Thyroid gland (tissue), 4 donors: ENCODE data around the gene TENT5C. TPM values are rescaled to one million over a fixed set of nuclear protein-coding genes. Genes with fewer than 3 reads are reported as not detected.

Source experiments
- DNase-seq, 2 donors: peaks; one replicate each; pipeline ENCODE4 v3.0.0-alpha.2; 2019
- H3K27ac ChIP-seq, 3 donors: fragments of 200-600 bp; sonication (generic); 1 replicate in 2 of 3; 2 replicates in 1 of 3; pipeline ENCODE4 v1.5.1; 2016 to 2019; ENCODE audit warnings: mild to moderate bottlenecking in 1 of 3, moderate library complexity in 1 of 3
- H3K27me3 ChIP-seq: fragments of 200-600 bp; sonication (generic); one replicate; pipeline ENCODE4 v1.5.1; 2019
- H3K36me3 ChIP-seq, 2 donors: fragments of 200-600 bp; sonication (generic); one replicate each; pipeline ENCODE4 v1.5.1; 2016 to 2019
- H3K4me1 ChIP-seq, 2 donors: fragments of 200-600 bp; sonication (generic); one replicate each; pipeline ENCODE4 v1.5.1; 2017 to 2019
- H3K4me3 ChIP-seq, 3 donors: fragments of 200-600 bp; sonication (generic); replicated peaks in 1 of 3; 1 replicate in 2 of 3; 2 replicates in 1 of 3; pipeline ENCODE4 v1.5.1; 2016; ENCODE audit warnings: mild to moderate bottlenecking in 1 of 3
- H3K9me3 ChIP-seq: fragments of 200-600 bp; sonication (generic); one replicate; pipeline ENCODE4 v1.5.1; 2017
- POLR2A ChIP-seq, 2 donors: fragments of 450-650 bp; IDR thresholded peaks; one replicate each; pipeline ENCODE4 v1.6.1; 2017; ENCODE audit warnings: antibody characterized with exemption in 2 of 2, mild to moderate bottlenecking in 2 of 2, moderate library complexity in 1 of 2
- WGBS, 2 donors: methylation state at CpG; one replicate each; pipeline ENCODE4 v1.1.5; 2017; 5-methylcytosine and 5-hydroxymethylcytosine counted together
- intact Hi-C: fragments of 100-400 bp; cut with DNase I; formaldehyde crosslinking; loops from one replicate; pipeline ENCODE4 v1.15.1; 2023
- total RNA-seq, 4 donors: library from RNA; depleted of rRNA; stranded (reverse); fragments of >200 nt; gene quantifications; one replicate each; pipeline ENCODE4 v1.2.3, GENCODE V29; 2016
- TF ChIP-seq, protein P1 (sequence below), 6 experiments: fragments of 200-600 bp in 3 of 6; fragments of 450-650 bp in 3 of 6; sonication (generic) in 3 of 6; IDR thresholded peaks; one replicate each; pipeline ENCODE4 v1.5.1; 2016 to 2019; ENCODE audit warnings: antibody characterized with exemption in 6 of 6, mild to moderate bottlenecking in 2 of 6, inconsistent platforms in 1 of 6, moderate library complexity in 1 of 6

The TENT5C gene
- total RNA-seq, 4 donors from 2014 or later: 14.8 to 30.4 (median 22.2) TPM

DNA sequence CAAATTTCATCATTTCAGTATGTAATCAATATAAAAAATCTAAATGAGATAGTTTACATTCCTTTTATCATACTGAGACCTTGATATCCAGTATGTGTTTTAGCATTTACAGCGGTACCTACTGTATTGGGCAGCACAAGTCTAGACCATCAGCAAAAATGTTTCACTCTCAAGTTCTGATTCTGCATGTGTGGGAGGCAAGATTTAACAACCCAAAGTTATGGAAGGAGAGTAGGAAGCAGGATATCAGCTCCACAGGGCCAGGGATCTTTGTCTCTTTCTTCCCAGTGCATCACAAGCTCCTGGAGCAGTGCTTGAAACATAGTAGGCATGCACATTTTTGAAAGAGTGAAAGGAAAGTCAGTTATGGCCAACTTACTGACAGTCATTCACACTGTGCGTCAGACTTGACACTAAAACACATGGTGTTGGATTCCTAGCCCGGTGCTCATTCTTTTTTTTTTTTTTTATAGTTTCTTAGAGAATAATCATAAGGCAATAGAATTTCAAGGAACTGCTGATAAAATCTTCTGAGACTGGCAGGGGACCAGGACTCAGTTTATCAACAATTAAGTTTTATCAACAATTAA, 6.1 kb downstream of the TENT5C start:
- peaks cover 59 to 65% of the 10 kb centered on the region in 2 donors for H3K4me1 ChIP-seq

DNA sequence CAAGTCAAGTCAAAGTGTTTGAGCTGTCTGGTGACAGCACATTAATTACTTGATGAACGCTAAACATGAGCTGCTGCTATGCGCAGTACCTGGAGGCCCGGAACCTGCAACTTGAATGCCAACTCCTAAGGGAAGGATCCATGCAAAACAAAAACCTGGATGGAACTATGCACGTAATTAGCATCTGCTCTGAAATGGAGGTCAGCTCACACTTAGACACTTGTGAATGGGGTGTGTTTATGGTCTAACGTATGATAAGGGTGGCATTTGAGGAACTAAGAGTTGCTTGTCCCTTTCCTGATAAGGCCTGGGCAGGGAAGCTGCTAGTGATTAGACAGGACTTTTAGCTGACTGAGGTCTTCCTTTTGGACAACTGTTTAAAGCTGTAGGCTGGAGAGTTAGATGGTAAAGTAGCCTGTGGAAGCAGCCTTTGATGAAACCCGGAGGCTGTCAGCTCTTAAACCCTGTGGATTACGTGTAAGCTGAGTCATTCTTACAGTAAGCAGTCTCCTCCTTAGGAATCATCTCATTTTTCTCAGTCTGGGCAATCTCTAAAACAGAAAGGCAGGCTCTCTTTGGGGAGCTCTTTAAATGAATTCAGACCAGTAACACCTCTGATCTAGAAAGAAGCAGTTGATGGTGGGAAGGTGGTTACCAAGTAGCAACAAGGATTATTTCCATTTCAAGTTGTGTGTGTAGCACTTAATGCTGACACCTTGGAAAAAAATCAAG, 6.8 kb downstream of the TENT5C start:
- H3K36me3 ChIP-seq: no peaks in the 10 kb centered on the region
- TF ChIP-seq, protein P1, sequence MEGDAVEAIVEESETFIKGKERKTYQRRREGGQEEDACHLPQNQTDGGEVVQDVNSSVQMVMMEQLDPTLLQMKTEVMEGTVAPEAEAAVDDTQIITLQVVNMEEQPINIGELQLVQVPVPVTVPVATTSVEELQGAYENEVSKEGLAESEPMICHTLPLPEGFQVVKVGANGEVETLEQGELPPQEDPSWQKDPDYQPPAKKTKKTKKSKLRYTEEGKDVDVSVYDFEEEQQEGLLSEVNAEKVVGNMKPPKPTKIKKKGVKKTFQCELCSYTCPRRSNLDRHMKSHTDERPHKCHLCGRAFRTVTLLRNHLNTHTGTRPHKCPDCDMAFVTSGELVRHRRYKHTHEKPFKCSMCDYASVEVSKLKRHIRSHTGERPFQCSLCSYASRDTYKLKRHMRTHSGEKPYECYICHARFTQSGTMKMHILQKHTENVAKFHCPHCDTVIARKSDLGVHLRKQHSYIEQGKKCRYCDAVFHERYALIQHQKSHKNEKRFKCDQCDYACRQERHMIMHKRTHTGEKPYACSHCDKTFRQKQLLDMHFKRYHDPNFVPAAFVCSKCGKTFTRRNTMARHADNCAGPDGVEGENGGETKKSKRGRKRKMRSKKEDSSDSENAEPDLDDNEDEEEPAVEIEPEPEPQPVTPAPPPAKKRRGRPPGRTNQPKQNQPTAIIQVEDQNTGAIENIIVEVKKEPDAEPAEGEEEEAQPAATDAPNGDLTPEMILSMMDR (IDR thresholded peaks at IDR 0.05): no peak
- no peak for TF ChIP-seq POLR2A (IDR thresholded peaks at IDR 0.05)
- DNase-seq: no peak
- no peaks in the 10 kb centered on the region for H3K27me3 ChIP-seq
- intact Hi-C loops: no loop called here
- H3K4me1 ChIP-seq: peaks cover 62 to 72% of the 10 kb centered on the region in 2 donors
- no peaks in the 10 kb centered on the region for H3K9me3 ChIP-seq
- H3K4me3 ChIP-seq: no peak overlapping the region
- peak overlapping the region; percentile 65 to 68 (median 65) for H3K27ac ChIP-seq
- 79 to 81% methylated on average over 7 of the region's 7 CpGs for WGBS, 2 donors

More for the DNA sequence above, 6.1 kb downstream of the TENT5C start:
- no peak for DNase-seq
- no peaks in the 10 kb centered on the region for H3K9me3 ChIP-seq
- H3K27me3 ChIP-seq: no peaks in the 10 kb centered on the region
- no peak for TF ChIP-seq POLR2A (IDR thresholded peaks at IDR 0.05)
- TF ChIP-seq, protein P1 (IDR thresholded peaks at IDR 0.05): no peak
- H3K36me3 ChIP-seq: no peaks in the 10 kb centered on the region
- H3K27ac ChIP-seq: no peak overlapping the region
- intact Hi-C loops: no loop called here
- WGBS, 2 donors: 76 to 93% methylated on average over 3 of the region's 3 CpGs
- no peak overlapping the region for H3K4me3 ChIP-seq

GRCh38 chr1:117613249-117613968, 7.6 kb downstream of the TENT5C start:
- intact Hi-C loops: no loop called here
- DNase-seq: no peak
- no peaks in the 10 kb centered on the region for H3K27me3 ChIP-seq
- WGBS, 2 donors: 52 to 53% methylated on average over 8 of the region's 8 CpGs
- TF ChIP-seq POLR2A (IDR thresholded peaks at IDR 0.05): no peak
- TF ChIP-seq, protein P1 (IDR thresholded peaks at IDR 0.05): no peak
- H3K4me1 ChIP-seq: peaks cover 61 to 71% of the 10 kb centered on the region in 2 donors
- no peaks in the 10 kb centered on the region for H3K36me3 ChIP-seq
- H3K27ac ChIP-seq: peak overlapping the region; percentile 65 to 68 (median 65)
- H3K9me3 ChIP-seq: no peaks in the 10 kb centered on the region
- H3K4me3 ChIP-seq: no peak overlapping the region

- DNase-seq: peak in 1 of 2 donors; percentile 29
- Histone ChIP-seq H3K27ac (peak overlapping the region; percentile 33 to 65 (median 65)), H3K4me1 (peaks cover 54 to 64% of the 10 kb centered on the region in 2 donors), H3K36me3 (no peaks in the 10 kb centered on the region), H3K4me3 (no peak overlapping the region), H3K27me3 (no peaks in the 10 kb centered on the region), H3K9me3 (no peaks in the 10 kb centered on the region)
- intact Hi-C loops: no loop called here
- WGBS, 2 donors: 59 to 65% methylated on average over 9 of the region's 9 CpGs
- TF ChIP-seq, protein P1 (IDR thresholded peaks at IDR 0.05): no peak
- TF ChIP-seq POLR2A (IDR thresholded peaks at IDR 0.05): no peak
Measured at GRCh38 chr1:117613969-117614729, 8.3 kb downstream of the TENT5C start.
